ENCODE measurements around the gene CDSN. TPM values are rescaled to one million over a fixed set of nuclear protein-coding genes. Genes with fewer than 3 reads are reported as not detected.

Gene CDSN
- total RNA-seq, 4 donors from 2014 or later, result not detected

DNA sequence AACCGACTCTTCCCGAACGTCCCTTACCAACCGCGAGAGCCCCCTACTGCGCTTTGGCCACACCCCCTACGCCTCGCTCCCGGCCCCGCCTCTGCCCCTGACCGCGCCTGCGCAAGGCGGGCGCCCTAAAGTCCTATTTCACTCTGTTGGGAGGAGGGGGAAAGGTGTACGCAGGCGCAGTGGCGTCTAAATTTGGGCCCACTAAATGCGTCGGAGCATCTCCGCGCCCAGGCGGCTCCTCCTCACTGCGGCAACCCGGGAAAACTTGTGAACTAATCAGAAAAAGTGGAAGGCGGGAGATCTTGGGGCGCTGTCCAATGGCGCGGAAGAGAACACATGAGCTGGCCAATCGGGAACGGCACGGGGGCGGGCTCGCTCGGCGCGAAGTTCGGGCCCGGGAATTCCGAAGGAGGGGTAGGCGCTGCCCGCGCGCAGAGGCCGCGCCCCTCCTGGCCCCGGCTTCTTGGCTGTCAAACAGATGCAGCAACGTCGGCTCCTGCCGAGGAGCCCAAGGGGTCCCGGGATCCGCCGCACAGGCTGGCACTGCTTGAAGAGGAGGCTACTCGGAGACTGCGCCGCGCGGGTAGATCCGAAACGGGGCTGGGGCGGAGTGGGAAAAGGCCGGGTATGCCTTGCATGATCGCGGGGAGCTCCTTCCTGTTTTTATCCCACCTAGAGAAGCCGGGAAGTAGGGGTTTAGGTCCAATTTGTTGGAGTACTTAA lies 38.1 kb upstream of the CDSN start, which contains the start of gene TCF19:
TCF19 (plus strand) TSS at position 450 of the 723 bp plus-strand sequence. CDS start 881 bp downstream, outside the sequence.
- H3K4me1 ChIP-seq, result peaks cover 0 to 27% (median 14%) of the 10 kb centered on the region in 3 donors
- H3K27ac ChIP-seq, result peak within 1 kb of the TSS; percentile 36 to 87 (median 82)
- ATAC-seq, result peak; percentile 98
- H3K4me3 ChIP-seq, result peak within 1 kb of the TSS; percentile 45 to 70
- H3K9me3 ChIP-seq, result no peaks in the 10 kb centered on the region
- TF ChIP-seq POLR2A (IDR thresholded peaks at IDR 0.05), result no peak
- TF ChIP-seq POLR2AphosphoS5 (IDR thresholded peaks at IDR 0.05), result peak; percentile 48
- TF ChIP-seq, protein P1, sequence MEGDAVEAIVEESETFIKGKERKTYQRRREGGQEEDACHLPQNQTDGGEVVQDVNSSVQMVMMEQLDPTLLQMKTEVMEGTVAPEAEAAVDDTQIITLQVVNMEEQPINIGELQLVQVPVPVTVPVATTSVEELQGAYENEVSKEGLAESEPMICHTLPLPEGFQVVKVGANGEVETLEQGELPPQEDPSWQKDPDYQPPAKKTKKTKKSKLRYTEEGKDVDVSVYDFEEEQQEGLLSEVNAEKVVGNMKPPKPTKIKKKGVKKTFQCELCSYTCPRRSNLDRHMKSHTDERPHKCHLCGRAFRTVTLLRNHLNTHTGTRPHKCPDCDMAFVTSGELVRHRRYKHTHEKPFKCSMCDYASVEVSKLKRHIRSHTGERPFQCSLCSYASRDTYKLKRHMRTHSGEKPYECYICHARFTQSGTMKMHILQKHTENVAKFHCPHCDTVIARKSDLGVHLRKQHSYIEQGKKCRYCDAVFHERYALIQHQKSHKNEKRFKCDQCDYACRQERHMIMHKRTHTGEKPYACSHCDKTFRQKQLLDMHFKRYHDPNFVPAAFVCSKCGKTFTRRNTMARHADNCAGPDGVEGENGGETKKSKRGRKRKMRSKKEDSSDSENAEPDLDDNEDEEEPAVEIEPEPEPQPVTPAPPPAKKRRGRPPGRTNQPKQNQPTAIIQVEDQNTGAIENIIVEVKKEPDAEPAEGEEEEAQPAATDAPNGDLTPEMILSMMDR (IDR thresholded peaks at IDR 0.05), result no peak
- no peak for TF ChIP-seq EP300 (IDR thresholded peaks at IDR 0.05)
- WGBS, 2 donors (ENCODE audit: low coverage in 1 of 2), result 0% methylated on average over 12 to 13 of the region's 65 CpGs
- no peaks in the 10 kb centered on the region for H3K27me3 ChIP-seq
- H3K36me3 ChIP-seq, result peaks cover 0 to 45% of the 10 kb centered on the region in 2 donors

- Histone ChIP-seq H3K9me3 (no peaks in the 10 kb centered on the region), H3K27me3 (no peaks in the 10 kb centered on the region), H3K4me3 (peak within 1 kb of the TSS; percentile 45 to 70), H3K27ac (peak within 1 kb of the TSS; percentile 36 to 87 (median 82)), H3K4me1 (peaks cover 0 to 27% (median 14%) of the 10 kb centered on the region in 3 donors), H3K36me3 (peaks cover 0 to 40% of the 10 kb centered on the region in 2 donors)
- 5 to 12% methylated on average over 11 to 12 of the region's 14 CpGs for WGBS, 2 donors (ENCODE audit: low coverage in 1 of 2)
- TF ChIP-seq, protein P1 (IDR thresholded peaks at IDR 0.05), result no peak
- TF ChIP-seq POLR2A (IDR thresholded peaks at IDR 0.05) (no peak), EP300 (IDR thresholded peaks at IDR 0.05) (no peak), POLR2AphosphoS5 (IDR thresholded peaks at IDR 0.05) (no peak)
- ATAC-seq, result no peak
Observed at GRCh38 chr6:31157513-31158139, 37.4 kb upstream of the CDSN start, which contains the start of gene CCHCR1. TSS of gene CCHCR1 (minus strand) at chr6:31157802. CDS start at chr6:31157600, 202 bp downstream.

DNA sequence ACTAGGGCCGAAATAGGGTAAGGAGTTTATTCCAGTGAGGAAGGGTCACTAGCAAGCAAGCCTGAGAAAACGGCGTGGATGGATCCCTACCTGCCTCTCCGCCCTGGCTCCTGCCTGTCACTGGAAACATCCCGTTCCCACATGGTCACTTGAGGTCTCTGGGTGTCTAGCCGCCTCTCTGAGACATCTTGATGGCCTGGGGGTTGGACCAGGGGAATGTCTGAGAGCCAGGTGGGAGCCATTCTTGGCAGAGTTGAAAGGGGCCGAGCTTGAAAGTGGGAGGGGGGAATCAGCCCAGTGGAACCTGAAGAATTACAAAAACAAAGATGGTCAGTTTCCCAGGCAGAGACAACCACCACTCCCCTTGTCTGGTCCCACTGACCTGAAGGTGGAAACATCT lies 36.4 kb upstream of the CDSN start:
- no peak for ATAC-seq
- H3K36me3 ChIP-seq, result peaks cover 0 to 30% of the 10 kb centered on the region in 2 donors
- H3K27me3 ChIP-seq, result no peaks in the 10 kb centered on the region
- no peak overlapping the region for H3K27ac ChIP-seq
- TF ChIP-seq POLR2AphosphoS5 (IDR thresholded peaks at IDR 0.05) (no peak), POLR2A (IDR thresholded peaks at IDR 0.05) (no peak), EP300 (IDR thresholded peaks at IDR 0.05) (no peak)
- TF ChIP-seq, protein P1 (IDR thresholded peaks at IDR 0.05), result no peak
- H3K4me3 ChIP-seq, result no peak overlapping the region
- WGBS, 2 donors (ENCODE audit: low coverage in 1 of 2), result 40 to 83% methylated on average over 1 to 7 of the region's 7 CpGs
- peaks cover 0 to 27% (median 14%) of the 10 kb centered on the region in 3 donors for H3K4me1 ChIP-seq
- H3K9me3 ChIP-seq, result no peaks in the 10 kb centered on the region

DNA sequence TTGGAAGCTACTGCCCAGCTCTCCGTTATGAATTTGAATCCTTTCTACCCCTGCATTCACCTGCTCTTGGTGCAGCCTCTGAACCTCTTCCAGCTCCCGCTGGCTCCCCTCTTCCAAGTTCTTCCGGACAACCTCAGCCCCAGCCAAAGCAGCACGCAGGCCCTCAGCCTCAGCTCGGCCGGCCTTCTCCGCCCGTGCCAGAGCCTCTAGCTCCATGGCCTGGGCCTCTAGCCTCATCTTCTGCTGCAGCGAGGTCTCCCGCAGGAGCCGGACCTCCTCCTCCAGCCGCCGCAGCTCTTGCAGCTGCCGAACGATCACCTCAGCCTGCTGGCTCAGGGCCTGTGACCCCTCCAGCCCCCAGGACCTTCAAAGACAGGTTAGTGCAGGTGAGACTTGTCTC lies 34.2 kb upstream of the CDSN start:
- no peak for ATAC-seq
- H3K27me3 ChIP-seq, result no peaks in the 10 kb centered on the region
- no peaks in the 10 kb centered on the region for H3K9me3 ChIP-seq
- H3K4me1 ChIP-seq, result peaks cover 0 to 21% (median 11%) of the 10 kb centered on the region in 3 donors
- H3K4me3 ChIP-seq, result no peak overlapping the region
- TF ChIP-seq POLR2A (IDR thresholded peaks at IDR 0.05), result no peak
- TF ChIP-seq EP300 (IDR thresholded peaks at IDR 0.05), result no peak
- TF ChIP-seq, protein P1 (IDR thresholded peaks at IDR 0.05), result no peak
- no peak for TF ChIP-seq POLR2AphosphoS5 (IDR thresholded peaks at IDR 0.05)
- no peak overlapping the region for H3K27ac ChIP-seq
- WGBS, 2 donors (ENCODE audit: low coverage in 1 of 2), result 87 to 100% methylated on average over 2 to 11 of the region's 15 CpGs
- peaks cover 0 to 49% of the 10 kb centered on the region in 2 donors for H3K36me3 ChIP-seq

All from gastroesophageal sphincter (tissue), 4 donors.